Femur (tissue), 1 donor: ENCODE results near the gene NDUFAF7.
"Not testable (repeated sequence)": the region's sequence is repeated elsewhere in the genome, so short reads cannot be mapped to it uniquely, and the experiment has no call there.

ENCODE experiments used
- DNase-seq: peaks from one replicate; pipeline ENCODE4 v3.0.0-alpha.2; 2017

Gene NDUFAF7

DNA sequence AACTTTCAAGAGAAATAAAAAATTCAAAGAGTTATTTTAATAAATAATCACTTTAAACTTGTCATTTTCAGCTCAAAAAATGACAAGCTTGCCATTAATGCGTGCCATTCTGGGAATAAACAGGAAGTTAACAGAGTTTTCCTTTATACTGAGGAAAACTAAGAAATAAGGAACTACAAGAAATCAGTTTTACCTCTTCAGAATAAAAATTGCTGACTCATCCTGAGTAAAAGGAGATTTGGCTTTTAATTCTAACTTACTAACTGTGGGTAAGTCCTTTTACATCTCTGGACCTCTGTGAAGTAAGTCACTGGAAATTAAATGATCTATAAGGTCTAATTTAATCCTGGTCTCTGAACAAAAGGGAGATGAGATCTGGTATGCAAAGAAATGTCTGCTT, 16.2 kb upstream of the NDUFAF7 start:
- no peak for DNase-seq

DNA sequence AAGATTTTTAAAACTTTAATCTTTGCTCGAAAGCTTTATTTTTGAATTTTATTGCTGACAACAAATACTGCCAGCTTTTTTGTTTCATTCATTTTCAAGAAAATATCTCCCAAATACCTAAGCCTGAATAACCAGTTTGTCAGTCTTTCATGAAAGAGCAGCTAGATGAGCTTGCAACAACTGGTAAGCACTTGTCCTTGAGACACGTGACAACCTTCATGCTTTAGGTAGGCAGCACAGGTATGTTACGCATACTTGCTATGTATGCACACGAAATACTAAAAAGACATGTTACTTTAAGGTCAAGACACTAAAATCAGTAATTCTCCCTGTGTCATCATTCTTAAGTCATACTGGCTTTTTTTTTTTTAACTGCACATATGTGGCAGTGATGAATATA, 12.4 kb upstream of the NDUFAF7 start:
- DNase-seq, result no peak

DNA sequence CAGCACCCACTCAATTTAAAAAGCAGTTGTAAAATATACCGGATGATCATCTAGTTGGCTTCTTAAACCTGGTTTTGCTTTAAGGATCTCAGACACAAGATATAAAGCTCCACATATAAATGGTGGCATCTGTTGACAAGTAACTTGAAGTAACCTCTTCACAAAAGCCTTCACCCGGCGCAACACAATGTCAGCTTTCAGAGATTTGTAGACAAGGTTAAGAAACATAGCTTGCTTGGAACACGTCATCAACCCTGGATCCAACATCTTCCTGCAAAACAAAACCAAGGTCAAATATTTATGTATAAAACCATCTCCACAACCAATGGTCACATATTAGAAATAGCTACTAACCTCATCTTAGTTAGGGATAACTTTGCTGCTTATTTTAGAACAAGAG, 8.3 kb upstream of the NDUFAF7 start:
- DNase-seq, result no peak

- no peak for DNase-seq
These were observed 7.4 kb upstream of the NDUFAF7 start for GRCh38 chr2:37224063-37224462.

GRCh38 chr2:37225129-37225528, 6.3 kb upstream of the NDUFAF7 start:
- not testable (repeated sequence) for DNase-seq

GRCh38 chr2:37226863-37227262, 4.6 kb upstream of the NDUFAF7 start:
- DNase-seq, result no peak

- no peak for DNase-seq
These were observed 2.7 kb upstream of the NDUFAF7 start for GRCh38 chr2:37228788-37229187.

GRCh38 chr2:37230581-37230980, 877 bp upstream of the NDUFAF7 start:
- no peak for DNase-seq

GRCh38 chr2:37232131-37232933, 874 bp downstream of the NDUFAF7 start:
- DNase-seq, result peak; percentile 29

GRCh38 chr2:37243435-37243834, 12.0 kb downstream of the NDUFAF7 start:
- DNase-seq, result no peak

DNA sequence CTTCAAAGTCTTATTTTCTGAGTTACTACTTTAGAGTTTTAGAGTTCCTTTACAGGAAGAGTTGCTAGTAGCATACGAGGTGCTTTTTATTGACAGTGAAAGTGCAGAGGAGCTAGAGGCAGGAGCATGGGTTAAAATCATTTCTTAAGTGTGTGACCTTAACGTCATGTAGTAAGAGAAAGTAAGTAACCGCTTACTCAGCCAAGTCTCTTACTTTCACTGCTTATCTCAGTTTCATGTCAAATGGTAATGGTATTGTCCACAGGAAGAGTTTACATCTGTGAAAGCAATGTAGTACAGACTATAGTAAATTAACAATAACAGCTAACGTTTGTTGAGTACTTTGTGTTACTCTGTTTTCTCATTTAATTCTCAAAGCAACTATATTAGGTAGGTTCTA, 12.6 kb downstream of the NDUFAF7 start:
- no peak for DNase-seq

DNA sequence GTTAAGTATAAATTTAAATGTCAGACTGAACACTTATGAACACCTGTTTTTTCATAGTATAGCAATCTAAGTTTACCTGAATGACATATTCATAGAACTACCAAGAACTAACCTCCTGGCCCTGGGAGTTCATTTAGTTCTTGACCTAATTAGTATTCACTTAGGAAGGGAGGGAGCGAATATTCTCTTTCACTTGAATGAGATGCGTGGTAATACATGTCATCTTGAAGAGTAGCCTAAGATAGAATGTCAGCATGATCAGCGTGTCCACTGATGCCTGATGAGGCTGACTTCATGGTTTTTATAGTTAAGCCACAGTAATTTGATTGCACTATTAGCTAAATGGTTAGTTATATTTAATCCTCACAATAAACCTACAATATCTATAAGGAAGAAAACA, 13.3 kb downstream of the NDUFAF7 start:
- DNase-seq, result no peak

DNA sequence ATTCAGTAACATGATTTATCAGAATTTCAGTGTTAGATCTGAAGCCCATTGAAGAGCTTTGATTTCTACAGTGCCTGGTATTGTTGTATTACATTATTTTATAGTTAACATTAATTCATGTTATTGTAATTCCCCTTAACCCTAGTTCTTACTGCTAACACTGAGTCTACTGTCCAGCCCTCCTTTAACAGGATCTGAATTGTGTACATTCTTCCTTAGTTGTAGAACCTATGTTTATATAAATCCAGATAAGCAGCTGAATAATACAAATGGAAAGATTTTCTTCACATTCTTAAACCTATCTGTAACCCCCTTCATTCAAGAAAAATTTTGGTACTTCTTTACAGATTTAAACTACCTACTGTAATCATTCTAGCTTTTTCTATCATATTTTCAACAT, 14.7 kb downstream of the NDUFAF7 start:
- no peak for DNase-seq

DNA sequence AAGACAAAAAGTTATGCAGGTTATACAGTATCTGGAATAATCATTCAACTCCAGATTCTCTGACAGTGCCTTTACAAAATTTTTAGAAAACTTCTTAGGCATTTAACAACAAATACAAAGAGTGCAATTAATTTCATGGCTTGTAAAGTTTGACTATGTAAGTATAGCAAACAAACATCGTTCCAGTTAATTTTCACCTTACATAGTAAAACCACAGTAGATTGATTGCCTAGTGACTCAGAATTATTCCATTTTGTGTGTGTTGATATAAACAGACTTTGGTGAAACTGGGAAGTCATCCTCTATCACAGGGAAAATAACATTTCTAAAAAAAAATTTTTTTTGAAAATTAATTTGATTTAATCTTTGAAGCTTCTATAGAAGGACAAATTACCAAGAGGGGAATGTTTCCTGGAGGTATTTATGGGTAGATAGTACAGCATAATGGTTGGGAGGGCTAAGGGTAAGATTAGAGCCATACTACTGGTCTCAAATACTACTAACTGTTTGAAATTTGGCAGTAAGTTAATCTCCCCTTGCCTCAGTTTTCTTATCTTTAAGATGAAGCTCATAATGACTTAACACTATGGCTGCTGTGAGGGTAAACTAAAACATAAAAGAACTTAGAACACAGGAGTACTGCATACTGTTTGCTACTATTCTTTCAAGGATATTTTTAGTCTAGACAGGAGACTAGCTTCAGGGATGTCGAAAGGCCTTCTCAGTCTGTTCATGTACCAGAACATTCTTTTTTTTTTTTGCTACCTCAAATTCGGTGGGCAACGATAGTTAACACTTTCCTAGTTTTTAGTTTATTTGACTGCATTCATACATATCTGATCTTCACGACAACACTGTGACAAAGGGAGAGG, 19.6 kb downstream of the NDUFAF7 start:
- no peak for DNase-seq

DNA sequence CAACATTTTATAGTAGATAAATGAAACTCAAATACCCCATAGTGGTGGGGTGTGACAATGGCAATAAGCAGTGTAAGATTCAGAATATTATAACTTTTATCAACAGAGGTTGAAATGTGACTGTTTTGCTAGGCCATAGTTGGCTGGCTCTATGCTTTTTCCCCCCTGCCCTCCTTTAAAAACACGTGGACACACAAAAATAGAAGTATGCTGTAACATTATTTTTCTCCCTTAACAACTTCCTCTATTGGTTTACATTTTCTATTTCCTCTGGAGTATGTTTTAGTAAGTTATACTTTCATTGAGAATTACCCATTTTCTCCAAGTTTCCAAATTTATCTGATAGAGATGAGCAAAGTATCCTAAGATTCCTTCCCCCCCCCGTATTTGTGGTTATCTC, 31.1 kb downstream of the NDUFAF7 start:
- DNase-seq, result no peak

GRCh38 chr2:37263839-37264238, 32.4 kb downstream of the NDUFAF7 start:
- DNase-seq, result no peak

DNA sequence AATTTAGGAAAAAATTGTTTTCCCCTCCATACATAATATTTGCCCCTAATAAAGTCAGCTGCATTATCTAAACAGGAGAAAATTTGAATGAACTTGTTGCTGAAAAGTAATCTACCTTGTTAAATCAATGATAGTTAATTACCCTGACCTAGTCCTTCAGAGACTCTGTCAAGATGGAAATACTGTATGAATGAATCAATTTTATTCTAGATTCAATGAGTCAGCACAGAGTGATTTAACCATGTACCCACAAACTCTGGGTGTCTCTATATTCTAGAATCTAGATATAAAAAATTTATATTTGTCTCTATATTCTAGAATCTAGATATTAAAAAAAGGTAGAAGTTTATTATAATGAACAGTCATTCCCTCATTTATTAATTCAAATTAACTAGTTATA, 36.2 kb downstream of the NDUFAF7 start:
- no peak for DNase-seq

GRCh38 chr2:37268111-37268510, 36.7 kb downstream of the NDUFAF7 start:
- DNase-seq, result no peak

DNA sequence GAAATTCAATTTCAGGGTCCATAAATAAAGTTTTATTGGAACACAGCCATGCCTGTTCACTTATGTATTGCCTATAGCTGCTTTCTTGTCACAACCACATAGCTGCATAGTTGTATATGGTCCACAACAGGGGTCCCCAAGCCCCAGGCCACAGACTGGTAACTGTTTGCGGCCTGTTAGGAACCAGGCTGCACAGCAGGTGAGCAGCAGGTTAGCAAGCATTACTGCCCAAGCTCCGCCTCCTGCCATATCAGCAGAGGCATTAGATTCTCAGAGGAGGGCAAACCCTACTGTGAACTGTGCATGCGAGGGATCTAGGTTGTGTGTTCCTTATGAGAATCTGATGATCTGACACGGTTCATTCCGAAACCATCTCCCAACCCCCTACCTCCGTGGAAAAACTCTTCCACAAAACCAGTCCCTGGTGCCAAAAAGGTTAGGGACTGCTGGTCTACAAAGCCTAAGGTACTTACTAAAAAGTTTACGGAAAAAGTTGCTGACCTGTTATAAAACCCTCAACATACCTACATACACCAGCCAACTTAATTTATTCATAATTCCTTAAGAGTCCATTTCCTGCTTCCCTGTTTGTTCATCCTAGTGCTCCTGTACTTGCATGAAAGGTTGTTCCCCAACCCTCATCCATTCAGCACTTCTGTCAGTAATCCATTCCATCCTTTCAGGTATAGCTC, 40.1 kb downstream of the NDUFAF7 start:
- DNase-seq, result no peak

GRCh38 chr2:37274359-37274965, 43.0 kb downstream of the NDUFAF7 start:
- no peak for DNase-seq

DNA sequence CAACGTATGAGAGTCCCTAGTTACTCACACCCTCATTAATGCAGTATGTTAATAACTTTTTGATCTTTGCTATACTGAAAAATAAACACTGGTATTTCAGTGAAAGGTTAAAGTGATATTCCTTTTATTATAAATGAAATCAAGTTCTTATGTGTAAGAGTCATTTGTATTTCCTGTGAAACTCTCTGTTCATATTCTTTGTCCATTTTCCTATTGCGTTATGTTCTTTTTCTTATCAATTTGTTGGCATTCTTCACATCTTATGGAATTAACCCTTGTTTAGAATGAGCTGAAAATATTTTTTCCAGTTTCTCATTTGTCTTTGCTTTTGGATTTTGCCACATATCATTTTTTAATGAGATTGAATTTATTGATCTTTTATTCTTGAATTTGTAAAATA, 44.8 kb downstream of the NDUFAF7 start:
- no peak for DNase-seq

- no peak for DNase-seq
These were observed 50.5 kb downstream of the NDUFAF7 start for GRCh38 chr2:37281916-37282315.

DNA sequence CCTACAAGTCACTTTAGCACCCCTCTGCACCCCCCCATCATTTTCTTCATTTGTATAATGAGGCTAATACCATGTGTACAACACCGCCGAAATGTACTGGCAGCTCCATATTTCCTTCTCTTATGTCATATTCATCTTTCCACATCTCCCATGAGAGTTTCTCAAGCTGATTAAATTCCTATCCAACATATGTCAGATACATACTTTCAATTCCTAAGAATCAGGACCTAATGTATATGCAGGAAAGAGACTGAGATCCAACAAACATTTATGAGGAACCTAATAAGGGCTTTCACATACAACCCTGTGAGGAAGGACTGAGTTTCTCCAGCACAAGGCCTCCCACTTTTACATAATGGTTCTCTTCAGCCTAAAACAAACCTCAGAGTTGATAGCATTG, 51.3 kb downstream of the NDUFAF7 start:
- DNase-seq, result no peak
